Panc1 (cell line): ENCODE results near the gene RRP12.

ENCODE experiments used
- CTCF ChIP-seq: fragments of 450-650 bp; IDR thresholded peaks from 2 replicates; pipeline ENCODE4 v1.5.1; 2017; ENCODE audit warnings: mild to moderate bottlenecking
- POLR2AphosphoS5 ChIP-seq: IDR thresholded peaks from 2 replicates; pipeline ENCODE4 v1.6.1; 2012; ENCODE audit warnings: mild to moderate bottlenecking, low read depth, low read length, moderate library complexity
- REST ChIP-seq, 2 experiments: IDR thresholded peaks; 2 replicates each; pipeline ENCODE4 v1.6.1; 2011 to 2012; ENCODE audit warnings: low read depth in 2 of 2, control low read depth in 1 of 2, low read length in 1 of 2, mild to moderate bottlenecking in 1 of 2, moderate library complexity in 1 of 2; ENCODE audit not compliant: insufficient read depth in 1 of 2
- SIN3A ChIP-seq: IDR thresholded peaks from 2 replicates; pipeline ENCODE4 v1.6.1; 2012; ENCODE audit warnings: low read depth, mild to moderate bottlenecking, low read length, moderate library complexity, borderline replicate concordance; ENCODE audit not compliant: insufficient read depth
- TCF7L2 ChIP-seq: IDR thresholded peaks from 2 replicates; pipeline ENCODE4 v1.6.1; 2011; ENCODE audit warnings: mild to moderate bottlenecking, low read depth, low read length, inconsistent platforms

GRCh38 chr10:97356318-97356914, 44.7 kb downstream of the RRP12 start:
- TF ChIP-seq CTCF (no peak), REST (IDR thresholded peaks at IDR 0.05; ENCODE audit: insufficient read depth in 1 of 2, low read depth in 2 of 2, low read length in 1 of 2) (no peak), POLR2AphosphoS5 (no peak), SIN3A (no peak), TCF7L2 (no peak)
